ENCODE results near the gene SWSAP1. TPM values are rescaled to one million over a fixed set of nuclear protein-coding genes. Genes with fewer than 3 reads are reported as not detected.

SWSAP1 gene, protein sequence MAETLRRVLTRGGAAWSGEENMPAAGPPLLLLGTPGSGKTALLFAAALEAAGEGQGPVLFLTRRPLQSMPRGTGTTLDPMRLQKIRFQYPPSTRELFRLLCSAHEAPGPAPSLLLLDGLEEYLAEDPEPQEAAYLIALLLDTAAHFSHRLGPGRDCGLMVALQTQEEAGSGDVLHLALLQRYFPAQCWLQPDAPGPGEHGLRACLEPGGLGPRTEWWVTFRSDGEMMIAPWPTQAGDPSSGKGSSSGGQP
- 1 to 10 TPM; 1.2 to 2.2 (median 1.6) TPM for total RNA-seq (2021; fragmentation: NEBNext Ultra II Directional; extraction: Animal tissue kit (Norgen Biotek cat#: 25700))
- long read RNA-seq, partial matches to known transcripts: 0 of 2 reads
- long read RNA-seq, other reads (novel, unspliced or antisense): 0 of 2 reads

DNA sequence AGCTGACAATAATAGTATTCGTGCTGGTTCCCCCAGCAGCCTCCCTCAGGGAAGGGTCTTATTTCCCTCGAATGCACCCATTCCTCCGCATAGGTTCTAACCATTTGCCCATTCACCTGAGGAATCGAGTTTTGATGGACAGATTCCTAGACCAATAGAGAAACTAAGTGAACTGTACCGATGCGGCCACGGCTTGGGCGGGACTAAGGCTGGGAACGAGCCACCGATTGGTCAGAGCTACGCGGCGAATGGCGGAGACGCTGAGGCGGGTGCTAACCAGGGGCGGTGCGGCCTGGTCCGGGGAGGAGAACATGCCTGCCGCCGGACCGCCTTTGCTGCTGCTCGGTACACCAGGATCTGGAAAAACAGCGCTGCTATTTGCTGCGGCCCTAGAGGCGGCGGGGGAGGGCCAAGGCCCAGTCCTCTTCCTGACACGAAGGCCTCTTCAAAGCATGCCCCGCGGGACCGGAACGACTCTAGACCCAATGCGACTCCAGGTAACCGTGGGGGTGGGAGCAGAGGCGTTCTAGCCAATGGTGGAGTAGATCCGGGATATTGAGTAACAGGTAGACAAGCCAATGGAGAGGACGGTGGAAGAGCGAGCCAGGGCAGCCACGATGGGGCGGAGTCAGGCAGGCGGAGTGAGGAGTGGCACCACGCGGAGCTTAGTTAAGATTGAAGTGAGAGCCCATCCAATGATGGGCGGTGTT, at the start of gene SWSAP1:
Gene SWSAP1, plus strand, starts transcription at position 234 of the 710 bp plus-strand sequence. Its CDS starts 15 bp downstream, at position 249.
- Mint-ChIP-seq H3K9me3 (no peaks in the 10 kb centered on the region), H3K36me3 (ENCODE audit: low read depth) (no peaks in the 10 kb centered on the region; the same call in none of the 2 replicates), H3K27me3 (ENCODE audit: insufficient read depth) (no peaks in the 10 kb centered on the region; the same call in 1 of the 2 replicates), H3K4me3 (no peak within 1 kb of the TSS), H3K27ac (0 out of 2 replicates have a peak within 1 kb of the TSS, but pooled peaks have one; percentile 33), H3K4me1 (ENCODE audit: low read depth) (peaks cover 29% of the 10 kb centered on the region; the same call in 1 of the 2 replicates)
- TF ChIP-seq, protein P1, sequence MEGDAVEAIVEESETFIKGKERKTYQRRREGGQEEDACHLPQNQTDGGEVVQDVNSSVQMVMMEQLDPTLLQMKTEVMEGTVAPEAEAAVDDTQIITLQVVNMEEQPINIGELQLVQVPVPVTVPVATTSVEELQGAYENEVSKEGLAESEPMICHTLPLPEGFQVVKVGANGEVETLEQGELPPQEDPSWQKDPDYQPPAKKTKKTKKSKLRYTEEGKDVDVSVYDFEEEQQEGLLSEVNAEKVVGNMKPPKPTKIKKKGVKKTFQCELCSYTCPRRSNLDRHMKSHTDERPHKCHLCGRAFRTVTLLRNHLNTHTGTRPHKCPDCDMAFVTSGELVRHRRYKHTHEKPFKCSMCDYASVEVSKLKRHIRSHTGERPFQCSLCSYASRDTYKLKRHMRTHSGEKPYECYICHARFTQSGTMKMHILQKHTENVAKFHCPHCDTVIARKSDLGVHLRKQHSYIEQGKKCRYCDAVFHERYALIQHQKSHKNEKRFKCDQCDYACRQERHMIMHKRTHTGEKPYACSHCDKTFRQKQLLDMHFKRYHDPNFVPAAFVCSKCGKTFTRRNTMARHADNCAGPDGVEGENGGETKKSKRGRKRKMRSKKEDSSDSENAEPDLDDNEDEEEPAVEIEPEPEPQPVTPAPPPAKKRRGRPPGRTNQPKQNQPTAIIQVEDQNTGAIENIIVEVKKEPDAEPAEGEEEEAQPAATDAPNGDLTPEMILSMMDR (IDR thresholded peaks at IDR 0.05): no peak
- DNase-seq: peak; percentile 100

DNA sequence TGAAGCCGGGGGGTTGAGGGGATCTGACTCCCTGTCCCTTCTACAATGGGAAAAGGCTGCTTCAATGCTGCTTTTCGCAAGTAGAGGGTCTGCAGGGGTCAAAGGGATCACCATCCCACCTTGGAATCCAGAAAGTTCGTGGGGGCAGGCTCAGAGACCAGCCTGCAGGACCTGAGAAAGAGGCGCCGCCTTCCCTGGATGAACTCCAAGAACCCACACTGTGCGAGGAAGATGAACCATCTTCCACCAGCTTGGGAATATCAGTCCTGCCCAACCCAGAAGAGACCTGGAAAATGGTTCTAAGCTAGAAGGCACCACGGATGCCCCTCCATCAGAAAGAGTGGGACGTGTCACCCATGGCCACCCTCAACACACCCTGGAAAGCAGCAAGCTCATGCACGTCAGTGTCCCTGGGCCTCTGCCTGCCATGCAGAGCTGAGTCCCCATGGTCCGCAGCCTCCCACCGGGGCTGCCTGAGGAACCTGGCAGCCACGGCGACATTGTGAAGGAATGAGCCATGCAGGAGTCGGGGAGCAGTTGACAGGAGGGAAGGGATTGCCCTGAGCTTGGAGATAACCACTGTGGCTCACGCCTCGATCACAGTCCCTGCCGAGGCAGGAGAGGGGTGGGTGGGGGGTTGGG, 49.6 kb upstream of the SWSAP1 start:
- Mint-ChIP-seq H3K4me1 (ENCODE audit: low read depth) (peaks cover 19% of the 10 kb centered on the region), H3K36me3 (ENCODE audit: low read depth) (no peaks in the 10 kb centered on the region), H3K27me3 (ENCODE audit: insufficient read depth) (peaks cover 4% of the 10 kb centered on the region; the same call in 1 of the 2 replicates), H3K4me3 (peak overlapping the region; percentile 76; the same call in 1 of the 2 replicates), H3K27ac (peak overlapping the region; percentile 87), H3K9me3 (no peaks in the 10 kb centered on the region)
- no peak for DNase-seq
- TF ChIP-seq, protein P1 (IDR thresholded peaks at IDR 0.05): no peak

- peaks cover 4% of the 10 kb centered on the region; the same call in 1 of the 2 replicates for H3K27me3 Mint-ChIP-seq (ENCODE audit: insufficient read depth)
- H3K4me1 Mint-ChIP-seq (ENCODE audit: low read depth): peaks cover 19% of the 10 kb centered on the region
- no peak overlapping the region for H3K27ac Mint-ChIP-seq
- TF ChIP-seq, protein P1 (IDR thresholded peaks at IDR 0.05): no peak
- DNase-seq: no peak
- no peaks in the 10 kb centered on the region for H3K36me3 Mint-ChIP-seq (ENCODE audit: low read depth)
- H3K4me3 Mint-ChIP-seq: no peak overlapping the region
- H3K9me3 Mint-ChIP-seq: no peaks in the 10 kb centered on the region
Measured at GRCh38 chr19:11325544-11325943, 48.9 kb upstream of the SWSAP1 start.

DNA sequence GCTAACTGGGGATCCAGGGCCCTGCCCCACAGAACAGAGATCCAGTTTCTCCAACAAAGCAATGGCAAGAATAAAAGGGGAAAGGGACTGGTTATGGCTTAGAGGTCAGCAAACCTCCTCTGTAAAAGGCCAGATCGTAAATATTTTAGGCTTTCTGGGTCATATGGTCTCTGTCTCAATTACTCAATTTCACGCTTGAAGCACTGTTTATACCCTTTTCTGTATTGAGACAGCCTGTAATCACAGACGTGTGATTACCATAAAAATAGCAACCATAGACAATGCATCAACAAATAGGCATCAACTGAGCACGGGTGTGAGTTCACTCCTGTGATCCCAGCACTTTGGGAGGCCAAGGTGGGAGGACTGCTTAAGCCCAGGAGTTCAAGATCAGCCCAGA, 44.3 kb upstream of the SWSAP1 start:
- Mint-ChIP-seq H3K27ac (no peak overlapping the region), H3K36me3 (ENCODE audit: low read depth) (peaks cover 15% of the 10 kb centered on the region), H3K27me3 (ENCODE audit: insufficient read depth) (no peaks in the 10 kb centered on the region), H3K9me3 (no peaks in the 10 kb centered on the region), H3K4me3 (no peak overlapping the region), H3K4me1 (ENCODE audit: low read depth) (no peaks in the 10 kb centered on the region)
- no peak for DNase-seq
- TF ChIP-seq, protein P1 (IDR thresholded peaks at IDR 0.05): no peak

DNA sequence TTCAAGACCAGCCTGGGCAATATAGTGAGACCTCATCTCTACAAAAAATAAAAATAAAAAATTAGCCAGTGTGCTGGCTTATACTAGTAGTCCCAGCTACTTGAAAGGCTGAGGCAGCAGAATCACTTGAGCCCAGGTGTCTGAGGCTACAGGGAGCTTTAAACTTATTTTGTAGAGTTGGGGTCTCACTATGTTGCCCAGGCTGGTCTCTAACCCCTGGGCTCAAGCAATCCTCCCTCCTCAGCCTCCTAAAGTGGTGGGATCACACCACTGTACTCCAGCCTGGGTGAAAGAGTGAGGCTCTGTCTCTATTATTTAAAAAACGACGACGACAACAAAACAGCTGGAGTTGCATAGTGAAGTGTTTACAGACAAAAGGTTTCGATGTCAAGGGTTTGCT, 43.0 kb upstream of the SWSAP1 start:
- TF ChIP-seq, protein P1 (IDR thresholded peaks at IDR 0.05): no peak
- Mint-ChIP-seq H3K4me3 (no peak overlapping the region), H3K27ac (no peak overlapping the region), H3K4me1 (ENCODE audit: low read depth) (no peaks in the 10 kb centered on the region), H3K9me3 (no peaks in the 10 kb centered on the region), H3K36me3 (ENCODE audit: low read depth) (peaks cover 28% of the 10 kb centered on the region), H3K27me3 (ENCODE audit: insufficient read depth) (no peaks in the 10 kb centered on the region)
- no peak for DNase-seq
